A673 (cell line): ENCODE data around the gene ERC1. TPM values are rescaled to one million over a fixed set of nuclear protein-coding genes. Genes with fewer than 3 reads are reported as not detected.

Experiments
- BruUV-seq: library from RNA; stranded (reverse); fragments of 400-500 nt; replicated peaks from 2 replicates; lab custom pipeline; 2021; lab: Mats Ljungman, UMichigan
- CTCF ChIA-PET: fragments of 300-600 bp; sonication (Branson Sonifier 250); formaldehyde crosslinking; loops from one replicate; lab custom pipeline; 2022; ENCODE audit warnings: antibody characterized with exemption; lab: Charles Lee
- POLR2A ChIA-PET: fragments of 300-600 bp; sonication (Branson Sonifier 250); formaldehyde crosslinking; loops from one replicate; lab custom pipeline; 2022; ENCODE audit warnings: antibody characterized with exemption; ENCODE audit not compliant: low non-redundant PET; lab: Charles Lee
- DNase-seq: peaks from one replicate; pipeline ENCODE4 v3.0.0-alpha.2; 2015; ENCODE audit warnings: low spot score
- H3K27ac ChIP-seq: fragments of 200-600 bp; sonication (generic); 2 replicates; pipeline ENCODE4 v1.5.1; 2016; ENCODE audit warnings: mixed run types, low read depth, mild to moderate bottlenecking, mixed read lengths, antibody characterized with exemption, low read length; ENCODE audit not compliant: poor library complexity, severe bottlenecking
- H3K27me3 ChIP-seq: fragments of 200-600 bp; sonication (generic); replicated peaks from 2 replicates; pipeline ENCODE4 v1.6.1; 2017; ENCODE audit warnings: mixed run types, low read depth, mild to moderate bottlenecking, mixed read lengths, antibody characterized with exemption, low read length; ENCODE audit not compliant: insufficient read depth, poor library complexity
- H3K36me3 ChIP-seq: fragments of 200-600 bp; sonication (generic); 2 replicates; pipeline ENCODE4 v1.6.1; 2016; ENCODE audit warnings: mixed run types, mild to moderate bottlenecking, mixed read lengths, antibody characterized with exemption, low read length; ENCODE audit not compliant: insufficient read depth, poor library complexity, severe bottlenecking
- H3K4me1 ChIP-seq: fragments of 200-600 bp; sonication (generic); 2 replicates; pipeline ENCODE4 v1.6.1; 2017; ENCODE audit warnings: mixed run types, mild to moderate bottlenecking, mixed read lengths, antibody characterized with exemption, low read length; ENCODE audit not compliant: insufficient read depth, poor library complexity, severe bottlenecking
- H3K4me3 ChIP-seq: fragments of 200-600 bp; sonication (generic); 2 replicates; pipeline ENCODE4 v1.5.1; 2016; ENCODE audit warnings: low read depth, mixed run types, mild to moderate bottlenecking, mixed read lengths, low read length; ENCODE audit not compliant: poor library complexity, severe bottlenecking
- H3K9me3 ChIP-seq: fragments of 200-600 bp; sonication (generic); 2 replicates; pipeline ENCODE4 v1.6.1; 2016; ENCODE audit warnings: mixed run types, low read depth, mild to moderate bottlenecking, mixed read lengths, antibody characterized with exemption, low read length; ENCODE audit not compliant: poor library complexity, severe bottlenecking
- CTCF ChIP-seq: fragments of 300-800, 200-600 bp; sonication (generic); conservative IDR thresholded peaks from 2 replicates; pipeline ENCODE4 v1.5.1; 2017; ENCODE audit warnings: low read depth, mild to moderate bottlenecking, antibody characterized with exemption, low read length, moderate library complexity, mixed read lengths
- EZH2 ChIP-seq: fragments of 200-600 bp; sonication (generic); IDR thresholded peaks from 2 replicates; pipeline ENCODE4 v1.6.1; 2017; ENCODE audit warnings: borderline replicate concordance, low read depth, mild to moderate bottlenecking, mixed read lengths, antibody characterized with exemption, low read length; ENCODE audit not compliant: poor library complexity, severe bottlenecking
- intact Hi-C: fragments of 100-400 bp; cut with micrococcal nuclease; formaldehyde crosslinking; loops from one replicate; pipeline ENCODE4 v1.10.0; 2022; ENCODE audit not compliant: unreplicated experiment
- total RNA-seq: library from RNA; stranded (reverse); gene quantifications from 2 replicates; pipeline ENCODE4 v1.2.3, GENCODE V29; 2021

ERC1 gene
- total RNA-seq, 1 experiment from 2014 or later = 60.7 TPM

GRCh38 chr12:1436015-1436414 lies 445.0 kb downstream of the ERC1 start:
- POLR2A ChIA-PET = no interaction called here
- CTCF ChIA-PET = no interaction called here

DNA sequence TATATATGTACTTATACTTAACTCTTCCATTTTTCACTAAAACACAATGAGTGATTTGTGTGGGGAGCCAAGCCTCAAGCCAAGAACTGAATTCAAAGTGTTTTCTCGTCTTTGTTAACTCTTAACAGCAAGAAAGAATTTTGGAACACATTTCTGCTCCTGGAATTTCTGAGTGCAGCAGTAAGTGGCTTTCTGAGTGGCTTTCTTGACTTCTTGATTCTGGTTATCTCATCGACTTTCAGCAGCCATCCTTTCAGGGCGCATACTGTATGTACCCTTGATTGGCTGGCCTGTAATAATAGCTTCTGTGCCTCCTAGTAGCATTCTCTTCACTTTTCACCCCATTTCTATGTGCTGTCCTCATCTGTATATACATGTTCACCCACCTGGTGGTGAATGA lies 446.0 kb downstream of the ERC1 start:
- CTCF ChIA-PET = no interaction called here
- TF ChIP-seq EZH2 (no peak), CTCF (no peak)
- no TSS peak for BruUV-seq

More at GRCh38 chr12:1436015-1436414, 445.0 kb downstream of the ERC1 start:
- Histone ChIP-seq H3K4me3 (no peak overlapping the region), H3K4me1 (no peaks in the 10 kb centered on the region), H3K27ac (no peak overlapping the region), H3K9me3 (no peaks in the 10 kb centered on the region), H3K27me3 (no peaks in the 10 kb centered on the region), H3K36me3 (no peaks in the 10 kb centered on the region)
- TF ChIP-seq CTCF (no peak), EZH2 (no peak)
- no TSS peak for BruUV-seq
- no peak for DNase-seq
- intact Hi-C loops = no loop called here

GRCh38 chr12:1439201-1439600 lies 448.2 kb downstream of the ERC1 start:
- intact Hi-C loops = no loop called here
- no peak overlapping the region for H3K4me3 ChIP-seq
- TF ChIP-seq CTCF = no peak
- no peak for TF ChIP-seq EZH2

More for the DNA sequence above, 446.0 kb downstream of the ERC1 start:
- Histone ChIP-seq H3K27ac (no peak overlapping the region), H3K36me3 (no peaks in the 10 kb centered on the region), H3K4me1 (no peaks in the 10 kb centered on the region), H3K9me3 (no peaks in the 10 kb centered on the region), H3K4me3 (no peak overlapping the region), H3K27me3 (no peaks in the 10 kb centered on the region)
- no peak for DNase-seq
- POLR2A ChIA-PET = no interaction called here
- intact Hi-C loops = no loop called here

More at GRCh38 chr12:1439201-1439600, 448.2 kb downstream of the ERC1 start:
- H3K27me3 ChIP-seq = no peaks in the 10 kb centered on the region
- BruUV-seq = no TSS peak
- no peaks in the 10 kb centered on the region for H3K36me3 ChIP-seq
- no peak overlapping the region for H3K27ac ChIP-seq
- POLR2A ChIA-PET = no interaction called here
- no peak for DNase-seq
- H3K4me1 ChIP-seq = no peaks in the 10 kb centered on the region
- CTCF ChIA-PET = no interaction called here
- no peaks in the 10 kb centered on the region for H3K9me3 ChIP-seq
